Chondrocyte (in vitro differentiated cells): ENCODE results near the gene DTL. TPM values are rescaled to one million over a fixed set of nuclear protein-coding genes. Genes with fewer than 3 reads are reported as not detected.

Experiments used
- DNase-seq: peaks from one replicate; pipeline ENCODE4 v3.0.0; 2021; ENCODE audit warnings: mixed read lengths, low spot score
- H3K27ac Mint-ChIP-seq: one replicate; pipeline ENCODE4 v1.8.0; 2021; ENCODE audit warnings: mild to moderate bottlenecking, moderate library complexity, mixed read lengths; ENCODE audit not compliant: unreplicated experiment
- H3K27me3 Mint-ChIP-seq: 2 replicates; pipeline ENCODE4 v1.8.0; 2021; ENCODE audit warnings: low read depth, mixed read lengths
- H3K36me3 Mint-ChIP-seq: 2 replicates; pipeline ENCODE4 v1.8.0; 2021; ENCODE audit warnings: low read depth, mixed read lengths
- H3K4me1 Mint-ChIP-seq: 2 replicates; pipeline ENCODE4 v1.8.0; 2021; ENCODE audit warnings: low read depth, mild to moderate bottlenecking, mixed read lengths
- H3K4me3 Mint-ChIP-seq: one replicate; pipeline ENCODE4 v1.8.0; 2021; ENCODE audit warnings: mild to moderate bottlenecking, moderate library complexity, mixed read lengths; ENCODE audit not compliant: unreplicated experiment
- H3K9me3 Mint-ChIP-seq: 2 replicates; pipeline ENCODE4 v1.8.0; 2021; ENCODE audit warnings: low read depth, mixed read lengths
- CTCF ChIP-seq: fragments of 200-600 bp; sonication (generic); IDR thresholded peaks from 2 replicates; pipeline ENCODE4 v1.5.0; 2021; ENCODE audit warnings: antibody characterized with exemption, mild to moderate bottlenecking, moderate library complexity
- total RNA-seq: library from RNA; stranded (reverse); gene quantifications from 3 replicates; pipeline ENCODE4 v1.2.1, GENCODE V29; 2021

Gene DTL
- total RNA-seq, 1 donor from 2014 or later: 3.6 TPM

GRCh38 chr1:212037900-212038299, 2.4 kb downstream of the DTL start:
- no peaks in the 10 kb centered on the region for H3K36me3 Mint-ChIP-seq
- H3K4me3 Mint-ChIP-seq: no peak overlapping the region
- H3K4me1 Mint-ChIP-seq: peaks cover 48% of the 10 kb centered on the region
- H3K27ac Mint-ChIP-seq: no peak overlapping the region
- no peaks in the 10 kb centered on the region for H3K9me3 Mint-ChIP-seq
- DNase-seq: no peak
- no peak for TF ChIP-seq CTCF
- H3K27me3 Mint-ChIP-seq: no peaks in the 10 kb centered on the region

DNA sequence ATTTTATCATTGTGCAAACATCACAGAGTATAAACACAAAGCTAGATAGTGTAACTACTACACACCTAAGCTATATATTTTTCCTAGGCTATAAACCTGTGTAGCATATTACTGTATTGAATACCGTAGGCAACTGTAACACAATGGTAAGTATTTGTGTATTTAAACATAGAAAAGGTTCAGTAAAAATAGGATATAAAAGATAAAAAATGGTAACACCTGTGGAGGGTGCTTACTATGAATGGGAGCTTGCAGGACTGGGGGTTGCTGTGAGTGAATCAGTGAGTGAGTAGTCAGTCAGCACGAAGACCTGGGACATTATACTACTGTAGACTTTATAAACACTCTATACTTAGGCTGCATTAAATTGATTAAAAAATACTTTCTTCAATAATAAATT, 4.1 kb downstream of the DTL start:
- no peak for DNase-seq
- Mint-ChIP-seq H3K4me1 (peaks cover 34% of the 10 kb centered on the region), H3K27me3 (no peaks in the 10 kb centered on the region), H3K9me3 (no peaks in the 10 kb centered on the region), H3K36me3 (no peaks in the 10 kb centered on the region), H3K27ac (no peak overlapping the region), H3K4me3 (no peak overlapping the region)
- TF ChIP-seq CTCF: no peak

DNA sequence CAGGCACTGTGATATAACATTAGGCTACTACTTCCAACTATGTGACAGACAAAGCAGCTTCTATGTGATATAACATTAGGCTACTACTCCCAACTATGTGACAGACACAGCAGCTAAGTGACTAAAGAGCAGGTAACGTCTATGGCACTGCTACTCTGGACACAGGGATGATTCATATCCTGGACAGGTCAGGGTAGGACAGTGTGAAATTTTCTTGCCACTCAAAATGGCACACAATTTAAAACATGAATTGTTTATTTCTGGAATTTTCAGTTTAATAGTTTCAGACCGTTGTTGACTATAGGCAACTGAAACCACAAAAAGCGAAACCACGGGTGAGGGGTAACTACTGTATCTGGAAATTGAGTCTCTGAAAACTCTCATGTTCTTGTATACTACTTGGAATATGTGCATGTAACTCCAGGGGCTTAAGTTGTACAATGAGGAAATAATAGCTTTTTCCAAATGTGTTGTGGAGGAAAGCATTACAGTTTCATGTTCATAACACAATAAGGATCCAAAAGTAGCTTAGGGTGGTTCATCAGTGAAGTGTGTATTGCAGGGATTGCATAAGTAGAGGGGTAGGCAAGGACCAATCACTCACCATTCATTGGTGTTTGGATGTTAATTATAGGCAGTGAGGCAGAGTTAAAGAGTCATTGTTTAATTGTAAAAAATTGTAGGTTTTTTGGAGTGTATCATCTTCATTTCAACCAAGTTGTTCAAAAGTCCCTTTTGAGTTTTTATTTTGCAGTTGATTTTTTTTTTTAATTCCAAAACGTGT, 5.3 kb downstream of the DTL start:
- no peak for DNase-seq
- Mint-ChIP-seq H3K27me3 (no peaks in the 10 kb centered on the region), H3K36me3 (no peaks in the 10 kb centered on the region), H3K27ac (no peak overlapping the region), H3K9me3 (no peaks in the 10 kb centered on the region), H3K4me1 (peaks cover 32% of the 10 kb centered on the region), H3K4me3 (no peak overlapping the region)
- no peak for TF ChIP-seq CTCF

- H3K36me3 Mint-ChIP-seq: no peaks in the 10 kb centered on the region
Measured at GRCh38 chr1:212042436-212042835, 6.9 kb downstream of the DTL start.

DNA sequence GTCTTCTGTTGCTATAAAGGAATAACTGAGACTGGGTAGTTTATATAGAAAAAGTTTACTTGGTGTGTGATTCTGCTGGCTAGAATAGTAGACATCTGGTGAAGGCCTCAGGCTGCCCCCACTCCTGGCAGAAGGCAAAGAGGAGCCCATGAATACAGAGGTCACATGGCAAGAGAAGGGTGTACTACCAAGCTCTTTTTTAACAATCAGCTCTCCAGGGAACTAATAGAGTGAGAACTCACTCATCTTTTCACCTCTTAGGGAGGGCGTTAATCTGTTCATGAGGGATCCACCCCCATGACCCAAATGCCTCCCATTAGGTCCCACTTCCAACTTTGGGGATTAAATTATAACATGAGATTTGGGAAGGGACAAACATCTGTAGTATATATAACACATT, 9.3 kb downstream of the DTL start:
- Mint-ChIP-seq H3K4me1 (peaks cover 17% of the 10 kb centered on the region), H3K9me3 (no peaks in the 10 kb centered on the region), H3K4me3 (no peak overlapping the region)

More at GRCh38 chr1:212042436-212042835, 6.9 kb downstream of the DTL start:
- Mint-ChIP-seq H3K27me3 (no peaks in the 10 kb centered on the region), H3K27ac (no peak overlapping the region), H3K4me1 (peaks cover 17% of the 10 kb centered on the region), H3K9me3 (no peaks in the 10 kb centered on the region), H3K4me3 (no peak overlapping the region)
- TF ChIP-seq CTCF: no peak
- no peak for DNase-seq

More for the DNA sequence above, 9.3 kb downstream of the DTL start:
- Mint-ChIP-seq H3K27ac (no peak overlapping the region), H3K36me3 (no peaks in the 10 kb centered on the region), H3K27me3 (no peaks in the 10 kb centered on the region)
- no peak for TF ChIP-seq CTCF
- DNase-seq: no peak
